Activated naive CD4-positive, alpha-beta T cell treated with anti-CD3 and anti-CD28 coated beads, Interleukin-2, amount 50 U/mL, for 16 hours (primary cell): ENCODE results near the gene SYT11.
"Not testable (repeated sequence)": the region's sequence is repeated elsewhere in the genome, so short reads cannot be mapped to it uniquely, and the experiment has no call there.

Experiments used
- DNase-seq: peaks from one replicate; pipeline ENCODE4 v3.0.0-alpha.2; 2020

Gene SYT11, protein sequence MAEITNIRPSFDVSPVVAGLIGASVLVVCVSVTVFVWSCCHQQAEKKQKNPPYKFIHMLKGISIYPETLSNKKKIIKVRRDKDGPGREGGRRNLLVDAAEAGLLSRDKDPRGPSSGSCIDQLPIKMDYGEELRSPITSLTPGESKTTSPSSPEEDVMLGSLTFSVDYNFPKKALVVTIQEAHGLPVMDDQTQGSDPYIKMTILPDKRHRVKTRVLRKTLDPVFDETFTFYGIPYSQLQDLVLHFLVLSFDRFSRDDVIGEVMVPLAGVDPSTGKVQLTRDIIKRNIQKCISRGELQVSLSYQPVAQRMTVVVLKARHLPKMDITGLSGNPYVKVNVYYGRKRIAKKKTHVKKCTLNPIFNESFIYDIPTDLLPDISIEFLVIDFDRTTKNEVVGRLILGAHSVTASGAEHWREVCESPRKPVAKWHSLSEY

DNA sequence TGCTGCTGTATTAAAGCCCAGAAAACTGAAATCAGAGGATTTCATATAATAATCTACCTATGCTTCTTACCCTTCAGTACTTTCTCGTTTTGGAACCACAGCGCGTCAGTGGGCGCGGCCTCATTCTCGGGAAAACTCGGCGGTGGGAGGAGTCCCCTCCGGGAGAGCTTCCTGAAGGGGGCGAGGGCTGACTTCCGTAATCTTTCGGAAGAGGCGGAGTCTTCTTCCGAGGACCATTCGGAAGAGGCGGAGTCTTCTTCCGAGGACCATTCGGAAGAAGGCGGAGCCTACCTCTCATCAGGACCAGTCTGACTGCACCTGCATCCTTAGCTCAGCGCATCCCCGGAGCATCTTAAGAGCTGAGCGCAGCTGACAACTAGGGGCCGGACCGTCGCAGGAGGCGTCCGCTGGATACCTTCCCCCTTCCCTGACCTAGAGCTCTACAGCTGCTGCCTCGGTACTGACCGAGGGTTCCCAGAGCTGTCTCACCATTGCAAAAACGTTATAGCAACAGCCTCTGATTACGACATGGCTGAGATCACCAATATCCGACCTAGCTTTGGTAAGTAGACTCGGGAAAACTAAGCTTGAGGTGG is at the start of gene SYT11:
SYT11 (plus strand) TSS at position 334 of the 596 bp plus-strand sequence; CDS start at position 529, 195 bp downstream.
- DNase-seq = peak; percentile 93

- no peak for DNase-seq
Measured at GRCh38 chr1:155812878-155813277, 46.5 kb upstream of the SYT11 start.

- no peak for DNase-seq
Measured at GRCh38 chr1:155813672-155814071, 45.7 kb upstream of the SYT11 start.

DNA sequence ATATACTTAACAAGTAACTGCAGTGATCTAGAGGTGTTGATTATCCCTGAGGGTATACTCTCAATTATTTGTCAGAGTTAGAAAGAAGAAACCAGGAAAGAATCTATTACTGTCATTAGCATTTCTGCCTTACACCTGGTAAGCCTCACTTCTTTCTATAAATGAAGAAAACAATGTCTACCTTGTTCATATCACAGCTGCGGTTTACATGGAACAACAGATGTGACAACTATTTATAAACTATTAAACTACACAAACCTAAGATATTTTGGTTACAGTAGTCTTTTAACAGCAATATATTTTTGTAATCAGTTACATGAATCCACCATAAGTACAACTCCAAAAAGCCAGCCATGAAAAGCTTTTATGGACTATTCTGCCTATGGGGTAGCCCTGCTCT is 43.0 kb upstream of the SYT11 start:
- no peak for DNase-seq

DNA sequence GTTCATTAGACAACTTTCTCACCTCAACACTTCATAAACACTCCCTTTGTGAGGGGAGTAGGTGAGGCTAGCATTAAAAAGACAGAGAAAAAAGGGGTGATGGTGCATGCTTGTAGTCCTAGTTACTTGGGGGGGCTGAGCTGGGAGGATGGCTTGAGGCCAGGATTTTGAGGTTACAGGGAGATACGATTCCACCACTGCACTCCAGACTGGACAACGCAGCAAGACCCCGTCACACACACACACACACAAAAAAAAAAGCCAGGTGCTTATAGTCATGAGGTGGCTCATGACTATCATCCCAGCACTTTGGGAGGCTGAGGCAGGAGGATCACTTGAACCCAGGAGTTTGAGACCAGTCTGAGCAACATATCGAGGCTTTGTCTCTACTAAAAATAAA is 31.9 kb upstream of the SYT11 start:
- DNase-seq = no peak

DNA sequence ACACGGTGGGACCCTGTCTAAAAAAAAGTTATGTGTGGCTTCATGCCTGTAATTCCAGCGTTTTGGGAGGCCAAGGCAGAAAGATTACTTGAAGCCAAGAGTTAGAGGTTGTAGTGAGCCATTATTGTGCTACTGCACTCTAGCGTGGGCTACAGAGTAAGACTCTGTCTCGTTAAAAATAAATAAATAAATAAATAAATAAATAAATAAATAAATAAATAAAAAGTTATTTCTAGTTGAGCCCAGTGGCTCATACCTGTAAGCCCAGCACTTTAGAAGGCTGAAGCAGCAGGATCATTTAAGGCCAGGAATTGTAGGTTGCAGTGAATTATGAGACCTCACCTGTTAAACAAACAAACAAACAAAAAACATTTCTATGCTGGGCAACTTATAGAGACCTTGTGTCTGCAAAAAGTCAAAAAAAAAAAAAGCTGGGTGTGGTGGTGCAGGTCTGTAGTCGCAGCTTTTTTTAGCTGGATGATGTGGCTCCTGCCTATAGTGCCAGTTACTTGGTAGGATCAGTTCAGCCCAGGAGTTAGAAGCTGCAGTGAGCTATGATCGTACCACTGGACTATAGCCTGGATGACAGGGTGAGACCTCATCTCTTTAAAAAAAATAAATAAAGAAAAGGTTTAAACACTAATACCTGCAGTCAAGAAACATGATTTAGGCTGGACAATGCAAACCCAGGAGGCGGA is 27.9 kb upstream of the SYT11 start:
- no peak for DNase-seq

- no peak for DNase-seq
Measured at GRCh38 chr1:155833665-155834295, 25.6 kb upstream of the SYT11 start.

DNA sequence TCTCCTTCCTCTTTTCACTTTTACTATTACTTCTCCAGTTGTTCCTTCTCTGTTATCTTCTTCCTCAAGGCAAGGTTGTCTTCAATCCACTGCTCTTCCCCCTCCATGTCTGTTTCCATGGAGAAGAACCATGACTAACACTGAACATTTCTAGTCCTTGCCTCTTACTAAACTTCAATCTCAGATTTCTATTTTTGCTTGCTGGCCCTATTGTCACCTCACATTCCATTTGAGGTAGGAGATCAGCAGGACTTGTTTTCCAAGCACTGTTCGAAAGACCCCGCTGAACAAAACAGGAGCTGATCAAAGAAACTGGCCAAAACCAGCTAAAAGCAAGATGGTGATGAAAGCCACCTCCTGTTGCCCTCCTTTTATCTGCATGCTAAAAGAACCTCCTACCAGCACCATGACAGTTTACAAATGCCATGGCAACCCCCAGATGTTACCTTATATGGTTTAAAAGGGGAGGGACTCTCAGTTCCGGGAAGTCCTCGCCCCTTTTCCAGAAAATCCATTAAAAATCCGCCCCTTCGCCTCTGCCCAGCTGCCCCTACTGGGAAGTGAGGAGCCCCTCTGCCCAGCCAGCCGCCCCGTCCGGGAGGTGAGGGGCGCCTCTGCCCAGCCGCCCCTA is 25.0 kb upstream of the SYT11 start:
- no peak for DNase-seq

DNA sequence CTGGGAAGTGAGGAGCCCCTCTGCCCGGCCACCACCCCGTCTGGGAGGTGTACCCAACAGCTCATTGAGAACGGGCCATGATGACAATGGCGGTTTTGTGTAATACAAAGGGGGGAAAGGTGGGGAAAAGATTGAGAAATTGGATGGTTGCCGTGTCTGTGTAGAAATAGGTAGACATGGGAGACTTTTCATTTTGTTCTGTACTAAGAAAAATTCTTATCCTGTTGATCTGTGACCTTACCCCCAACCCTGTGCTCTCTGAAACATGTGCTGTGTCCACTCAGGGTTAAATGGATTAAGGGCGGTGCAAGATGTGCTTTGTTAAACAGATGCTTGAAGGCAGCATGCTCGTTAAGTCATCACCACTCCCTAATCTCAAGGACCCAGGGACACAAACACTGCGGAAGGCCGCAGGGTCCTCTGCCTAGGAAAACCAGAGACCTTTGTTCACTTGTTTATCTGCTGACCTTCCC is 24.4 kb upstream of the SYT11 start:
- DNase-seq = not testable (repeated sequence)

- no peak for DNase-seq
Measured at GRCh38 chr1:155835548-155835947, 23.8 kb upstream of the SYT11 start.

- DNase-seq = no peak
Measured at GRCh38 chr1:155840386-155840785, 19.0 kb upstream of the SYT11 start.

- no peak for DNase-seq
Measured at GRCh38 chr1:155844860-155845421, 14.4 kb upstream of the SYT11 start.

DNA sequence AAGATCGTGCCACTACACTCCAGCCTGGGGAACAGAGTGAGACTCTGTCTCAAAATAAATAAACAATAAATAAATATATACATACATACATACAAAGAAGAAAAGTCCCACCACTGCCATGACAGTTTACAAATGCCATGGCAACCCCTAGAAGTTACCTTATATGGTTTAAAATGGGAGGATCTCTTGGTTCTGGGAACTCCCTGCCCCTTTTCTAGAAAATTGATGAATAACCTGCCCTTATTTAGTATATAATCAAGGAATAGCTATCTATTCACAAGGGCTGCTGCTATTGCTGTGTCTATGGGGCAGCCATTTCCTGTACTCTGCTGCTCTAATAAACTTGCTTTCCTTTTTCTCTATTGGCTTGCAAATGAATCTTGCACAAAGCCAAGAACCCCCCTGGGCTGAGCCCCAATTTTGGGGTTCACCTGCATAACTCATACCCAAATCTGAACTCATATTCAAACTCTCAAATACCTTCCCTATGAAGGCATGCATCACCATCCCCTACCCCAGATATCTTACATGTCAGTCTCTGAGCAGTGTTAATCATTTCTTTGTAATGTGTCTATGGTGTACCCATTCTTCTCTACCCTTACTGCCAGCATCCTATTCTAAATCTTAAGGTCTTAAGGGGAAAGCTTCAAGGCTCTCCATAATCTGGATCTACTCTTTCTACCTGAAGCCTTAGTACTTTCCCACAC is 11.4 kb upstream of the SYT11 start:
- no peak for DNase-seq

DNA sequence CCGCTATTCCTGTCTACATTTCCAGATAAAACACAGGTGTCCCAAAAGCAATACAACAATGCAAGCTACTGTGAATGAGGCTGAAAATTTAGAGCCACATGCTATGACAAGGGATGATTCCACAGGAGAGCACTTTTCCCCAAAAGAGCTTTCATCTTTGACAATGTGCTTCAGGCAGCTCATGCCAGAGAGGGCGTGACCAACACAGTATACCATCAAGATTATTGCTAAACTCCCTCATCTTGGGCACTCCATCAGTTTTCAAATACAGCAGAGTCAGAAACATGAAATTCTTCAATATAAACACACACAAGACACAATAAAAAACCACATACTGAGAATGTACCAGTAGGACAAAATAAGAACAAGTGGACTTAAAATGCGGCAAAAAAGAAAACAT is 9.0 kb upstream of the SYT11 start:
- no peak for DNase-seq

GRCh38 chr1:155856257-155856974 is 3.0 kb upstream of the SYT11 start:
- DNase-seq = no peak

DNA sequence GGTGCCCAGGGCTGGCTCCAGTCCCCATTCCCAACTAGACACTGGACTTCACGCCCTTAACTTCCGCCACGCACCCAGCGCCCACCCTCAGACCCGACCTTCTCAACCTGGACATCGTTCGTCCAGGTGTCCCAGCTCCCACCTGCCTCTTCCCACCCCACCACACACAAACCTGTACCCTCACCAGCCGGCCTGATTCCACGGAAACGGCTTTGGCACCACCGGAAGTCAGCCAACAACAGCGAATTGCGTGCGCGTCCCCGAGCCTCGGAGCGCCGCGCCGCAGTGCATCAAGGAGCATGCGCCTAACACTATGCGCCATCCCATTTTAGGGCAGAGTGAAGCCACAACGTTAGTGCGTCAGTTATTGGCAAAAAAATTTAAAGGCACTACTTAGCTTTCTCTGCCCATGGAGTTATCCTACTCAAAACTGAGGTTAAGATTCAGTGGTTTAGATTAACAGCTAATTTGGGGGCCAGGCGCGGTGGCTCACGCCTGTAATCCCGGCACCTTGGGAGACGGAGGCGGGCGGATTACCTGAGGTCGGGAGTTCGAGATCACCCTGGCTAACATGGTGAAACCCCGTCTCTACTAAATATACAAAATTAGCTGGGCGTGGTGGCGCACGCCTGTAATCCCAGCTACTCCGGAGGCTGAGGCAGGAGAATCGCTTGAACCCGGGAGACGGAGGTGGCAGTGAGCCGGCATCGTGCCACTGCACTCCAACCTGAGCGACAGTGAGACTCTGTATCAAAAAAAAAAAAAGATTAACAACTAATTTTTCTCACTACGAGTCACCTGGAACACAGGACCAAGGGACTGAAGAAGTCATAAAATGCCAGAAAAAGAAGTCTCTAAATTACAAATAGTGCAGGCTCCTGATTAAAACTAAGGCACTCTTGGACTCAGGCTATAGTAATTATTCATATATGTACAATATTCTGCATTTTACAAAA is 2.1 kb upstream of the SYT11 start, which contains the start of gene GON4L:
GON4L (minus strand) TSS at position 240 of the 956 bp plus-strand sequence. CDS start 3,434 bp downstream, outside the sequence.
- DNase-seq = peak; percentile 87

GRCh38 chr1:155858800-155859233 is 550 bp upstream of the SYT11 start:
- DNase-seq = peak; percentile 12

- DNase-seq = peak; percentile 11
Measured at GRCh38 chr1:155859881-155860871, 809 bp downstream of the SYT11 start.
